AG09309 (cell line): ENCODE results near the gene MFRP.
A peak's percentile ranks its signal among the peaks of the same experiment; 100 is the strongest.

Experiments used
- DNase-seq: peaks from one replicate; pipeline ENCODE4 v3.0.0-alpha.2; 2010; ENCODE audit warnings: low read depth
- H3K4me3 ChIP-seq: 2 replicates; pipeline ENCODE4 v1.5.1; 2011; ENCODE audit warnings: mild to moderate bottlenecking, low read depth, low read length, moderate library complexity; ENCODE audit not compliant: control insufficient read depth
- CTCF ChIP-seq: IDR thresholded peaks from 2 replicates; pipeline ENCODE4 v1.5.1; 2011; ENCODE audit warnings: mild to moderate bottlenecking, low read depth, low read length, inconsistent platforms; ENCODE audit not compliant: insufficient read depth, control insufficient read depth; ENCODE audit errors: missing control alignments

Gene MFRP

GRCh38 chr11:119336744-119337469 lies 9.6 kb downstream of the MFRP start:
- DNase-seq, result no peak
- no peak overlapping the region for H3K4me3 ChIP-seq
- TF ChIP-seq CTCF, result no peak

- no peak for DNase-seq
- no peak for TF ChIP-seq CTCF
- peak overlapping the region; percentile 82 for H3K4me3 ChIP-seq
Observed at GRCh38 chr11:119335655-119336543, 10.6 kb downstream of the MFRP start.

- no peak for DNase-seq
Observed at GRCh38 chr11:119335091-119335654, 11.3 kb downstream of the MFRP start.

GRCh38 chr11:119334174-119334930 lies 12.2 kb downstream of the MFRP start, which contains the start of gene RNF26:
Gene RNF26, plus strand, starts transcription at chr11:119334527. Its CDS starts 596 bp downstream, at chr11:119335123.
- peak within 1 kb of the TSS; percentile 82 for H3K4me3 ChIP-seq
- peak; percentile 91 for DNase-seq
- no peak for TF ChIP-seq CTCF

More at GRCh38 chr11:119335091-119335654, 11.3 kb downstream of the MFRP start:
- no peak for TF ChIP-seq CTCF
- H3K4me3 ChIP-seq, result peak overlapping the region; percentile 82

- DNase-seq, result no peak
- no peak for TF ChIP-seq CTCF
- H3K4me3 ChIP-seq, result no peak overlapping the region
Observed at GRCh38 chr11:119332111-119332765, 14.3 kb downstream of the MFRP start.
